Upper lobe of left lung (tissue), 6 donors: ENCODE results near the gene THOC5. TPM values are rescaled to one million over a fixed set of nuclear protein-coding genes. Genes with fewer than 3 reads are reported as not detected.

Experiments
- ATAC-seq, 2 donors: fragments of 200-7000 bp; cut with Tn5 transposase; one replicate each; pipeline ENCODE4 v1.9.1; 2022; ENCODE audit warnings: mild to moderate bottlenecking in 2 of 2, moderate library complexity in 2 of 2; ENCODE audit not compliant: low FRiP score in 2 of 2
- DNase-seq, 2 donors: peaks; one replicate each; pipeline ENCODE4 v3.0.0-alpha.2; 2019 to 2020
- H3K27ac ChIP-seq, 4 donors: fragments of 200-600 bp; sonication (generic); one replicate each; pipeline ENCODE4 v1.5.1; 2016 to 2019
- H3K27me3 ChIP-seq, 4 donors: fragments of 200-600 bp; sonication (generic); one replicate each; pipeline ENCODE4 v1.5.1; 2017 to 2019
- H3K36me3 ChIP-seq, 4 donors: fragments of 200-600 bp; sonication (generic); one replicate each; pipeline ENCODE4 v1.5.1; 2016 to 2019
- H3K4me1 ChIP-seq, 4 donors: fragments of 200-600 bp; sonication (generic); one replicate each; pipeline ENCODE4 v1.5.1; 2018 to 2019
- H3K4me3 ChIP-seq, 4 donors: fragments of 200-600 bp; sonication (generic); one replicate each; pipeline ENCODE4 v1.5.1; 2017 to 2019; ENCODE audit warnings: mild to moderate bottlenecking in 2 of 4, moderate library complexity in 1 of 4
- H3K9me3 ChIP-seq, 4 donors: fragments of 200-600 bp; sonication (generic); one replicate each; pipeline ENCODE4 v1.5.1; 2018 to 2019
- EP300 ChIP-seq, 4 donors: sonication (generic); formaldehyde crosslinking; IDR thresholded peaks; one replicate each; pipeline ENCODE4 v1.5.1; 2017; ENCODE audit warnings: antibody characterized with exemption in 4 of 4, control low read depth in 2 of 4
- POLR2A ChIP-seq, 4 donors: fragments of 450-650 bp; IDR thresholded peaks; one replicate each; pipeline ENCODE4 v1.5.1; 2016 to 2017; ENCODE audit warnings: antibody characterized with exemption in 4 of 4, mild to moderate bottlenecking in 2 of 4
- POLR2AphosphoS5 ChIP-seq, 2 donors: sonication (generic); formaldehyde crosslinking; IDR thresholded peaks; one replicate each; pipeline ENCODE4 v1.5.1; 2017; ENCODE audit warnings: antibody characterized with exemption in 2 of 2
- WGBS, 2 donors: methylation state at CpG; one replicate each; pipeline ENCODE4 v1.1.5; 2017 to 2018; 5-methylcytosine and 5-hydroxymethylcytosine counted together
- total RNA-seq, 6 donors: library from RNA; depleted of rRNA in 4 of 6; stranded (reverse); fragments of >200 nt in 4 of 6; gene quantifications; one replicate each; pipeline versions ENCODE4 v1.1.0 to v1.2.1, GENCODE V29; 2016 to 2021
- TF ChIP-seq, protein P1 (sequence below), 6 experiments: fragments of 450-650 bp in 4 of 6; fragments of 200-600 bp in 2 of 6; sonication (generic) in 2 of 6; IDR thresholded peaks; one replicate each; pipeline ENCODE4 v1.5.1; 2016 to 2019; ENCODE audit warnings: antibody characterized with exemption in 6 of 6
- donor health status: DM: no; HTN: no; CAD: no; lungs with moderate emphysema.
- donor health status: DM: no; HTN: yes; CAD: no; lungs with severe emphysema.

The THOC5 gene
- total RNA-seq, 6 donors from 2014 or later, result 30.1 to 126 (median 57.4) TPM

DNA sequence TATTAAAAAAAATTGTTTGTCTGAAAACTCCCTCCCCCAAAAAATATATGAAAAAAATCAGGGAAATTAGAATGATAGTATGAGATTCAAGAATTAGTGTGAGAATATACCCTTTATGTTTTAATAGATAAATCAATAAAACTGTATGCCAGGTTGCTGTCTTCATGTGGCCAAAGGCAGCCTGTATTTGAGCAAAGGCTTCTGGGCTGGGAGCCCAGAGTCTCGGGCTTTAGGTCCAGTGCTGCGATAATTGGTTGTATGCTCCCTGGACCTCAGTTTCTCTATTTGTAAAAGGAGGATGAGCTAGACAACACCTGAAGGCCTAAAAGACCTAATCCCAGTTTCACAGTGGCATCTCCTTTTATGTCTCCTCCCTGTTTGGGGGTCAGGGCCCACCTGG, 29.8 kb downstream of the THOC5 start:
- no peak for TF ChIP-seq POLR2A (IDR thresholded peaks at IDR 0.05)
- H3K4me3 ChIP-seq, result no peak overlapping the region
- no peaks in the 10 kb centered on the region for H3K27me3 ChIP-seq
- no peaks in the 10 kb centered on the region for H3K9me3 ChIP-seq
- no peak for DNase-seq
- 92 to 100% methylated on average over 2 of the region's 2 CpGs for WGBS, 2 donors
- peaks cover 50 to 100% (median 87%) of the 10 kb centered on the region in 4 donors for H3K36me3 ChIP-seq
- no peak overlapping the region for H3K27ac ChIP-seq
- no peaks in the 10 kb centered on the region for H3K4me1 ChIP-seq
- no peak for ATAC-seq

DNA sequence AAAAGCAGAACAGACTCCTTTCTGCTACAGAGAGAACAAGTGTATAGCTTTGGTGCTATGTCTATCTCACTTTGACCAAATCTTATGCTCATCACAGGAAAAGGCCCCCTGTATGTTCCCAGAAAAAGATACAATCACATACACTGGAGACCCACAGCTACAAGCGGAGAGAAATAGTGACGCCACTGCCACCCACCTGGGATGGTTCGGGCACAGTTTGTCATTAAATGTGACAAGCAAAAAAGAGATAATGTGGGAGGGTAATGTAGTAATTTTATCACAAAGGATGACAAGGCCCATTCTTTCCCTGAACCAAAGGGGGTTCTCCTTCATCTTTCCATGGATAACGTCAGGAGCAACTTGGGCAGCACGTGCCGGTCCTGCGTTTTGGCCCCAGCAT, 32.0 kb downstream of the THOC5 start:
- no peak overlapping the region for H3K4me3 ChIP-seq
- no peak for DNase-seq
- H3K36me3 ChIP-seq, result peaks cover 59 to 100% (median 86%) of the 10 kb centered on the region in 4 donors
- no peaks in the 10 kb centered on the region for H3K9me3 ChIP-seq
- no peak for TF ChIP-seq POLR2A (IDR thresholded peaks at IDR 0.05)
- TF ChIP-seq EP300 (IDR thresholded peaks at IDR 0.05), result no peak
- TF ChIP-seq, protein P1, sequence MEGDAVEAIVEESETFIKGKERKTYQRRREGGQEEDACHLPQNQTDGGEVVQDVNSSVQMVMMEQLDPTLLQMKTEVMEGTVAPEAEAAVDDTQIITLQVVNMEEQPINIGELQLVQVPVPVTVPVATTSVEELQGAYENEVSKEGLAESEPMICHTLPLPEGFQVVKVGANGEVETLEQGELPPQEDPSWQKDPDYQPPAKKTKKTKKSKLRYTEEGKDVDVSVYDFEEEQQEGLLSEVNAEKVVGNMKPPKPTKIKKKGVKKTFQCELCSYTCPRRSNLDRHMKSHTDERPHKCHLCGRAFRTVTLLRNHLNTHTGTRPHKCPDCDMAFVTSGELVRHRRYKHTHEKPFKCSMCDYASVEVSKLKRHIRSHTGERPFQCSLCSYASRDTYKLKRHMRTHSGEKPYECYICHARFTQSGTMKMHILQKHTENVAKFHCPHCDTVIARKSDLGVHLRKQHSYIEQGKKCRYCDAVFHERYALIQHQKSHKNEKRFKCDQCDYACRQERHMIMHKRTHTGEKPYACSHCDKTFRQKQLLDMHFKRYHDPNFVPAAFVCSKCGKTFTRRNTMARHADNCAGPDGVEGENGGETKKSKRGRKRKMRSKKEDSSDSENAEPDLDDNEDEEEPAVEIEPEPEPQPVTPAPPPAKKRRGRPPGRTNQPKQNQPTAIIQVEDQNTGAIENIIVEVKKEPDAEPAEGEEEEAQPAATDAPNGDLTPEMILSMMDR (IDR thresholded peaks at IDR 0.05), result no peak
- TF ChIP-seq POLR2AphosphoS5 (IDR thresholded peaks at IDR 0.05), result no peak
- no peak for ATAC-seq
- no peak overlapping the region for H3K27ac ChIP-seq
- H3K27me3 ChIP-seq, result no peaks in the 10 kb centered on the region
- 95 to 97% methylated on average over 7 of the region's 7 CpGs for WGBS, 2 donors
- H3K4me1 ChIP-seq, result no peaks in the 10 kb centered on the region

DNA sequence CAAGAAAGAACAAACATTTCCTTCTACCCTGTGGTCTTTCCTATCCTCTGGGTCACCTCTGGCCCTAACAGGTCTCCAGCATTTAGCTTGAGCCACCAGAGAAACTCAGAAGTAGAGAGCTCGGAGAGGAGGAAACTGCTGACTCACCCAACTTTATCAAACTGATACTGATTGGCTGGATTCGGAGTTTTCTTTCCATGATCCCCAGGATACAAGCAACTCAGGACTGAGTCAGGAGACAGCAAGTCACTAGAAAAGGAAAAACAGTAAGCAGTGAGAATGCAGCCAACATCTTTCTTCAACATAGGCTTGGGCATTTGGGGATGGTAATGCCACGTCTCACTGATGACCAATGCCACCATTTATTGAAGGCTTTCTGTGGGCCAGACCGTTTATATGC, 32.7 kb downstream of the THOC5 start:
- Histone ChIP-seq H3K4me1 (no peaks in the 10 kb centered on the region), H3K36me3 (peaks cover 63 to 100% (median 87%) of the 10 kb centered on the region in 4 donors), H3K27ac (no peak overlapping the region), H3K4me3 (no peak overlapping the region), H3K27me3 (no peaks in the 10 kb centered on the region), H3K9me3 (no peaks in the 10 kb centered on the region)
- TF ChIP-seq, protein P1 (IDR thresholded peaks at IDR 0.05), result no peak
- no peak for TF ChIP-seq EP300 (IDR thresholded peaks at IDR 0.05)
- no peak for TF ChIP-seq POLR2A (IDR thresholded peaks at IDR 0.05)
- no peak for TF ChIP-seq POLR2AphosphoS5 (IDR thresholded peaks at IDR 0.05)
- WGBS, 2 donors, result 90% methylated on average over 4 of the region's 4 CpGs
- ATAC-seq (no peak), DNase-seq (no peak)

DNA sequence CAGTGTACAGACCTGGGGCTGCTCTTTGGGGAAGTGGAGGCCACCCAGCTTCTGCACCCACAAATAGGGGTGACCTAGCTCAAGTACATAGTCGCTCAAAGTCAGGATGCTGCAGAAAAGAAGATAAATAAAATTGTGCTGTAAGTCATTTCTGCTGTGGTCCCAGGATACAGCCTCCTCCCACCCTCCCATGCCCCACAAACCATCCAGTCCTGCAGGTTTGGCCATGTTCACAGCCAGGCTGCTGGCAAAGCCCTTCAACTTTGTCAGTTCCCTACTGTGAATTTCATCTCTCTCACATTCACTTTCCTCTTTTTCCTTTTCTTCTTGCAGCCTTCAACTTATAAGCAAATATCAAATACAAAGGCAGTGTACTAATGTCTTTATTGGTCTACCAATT, 33.6 kb downstream of the THOC5 start:
- 85 to 100% methylated on average over 1 of the region's 1 CpG for WGBS, 2 donors
- H3K27me3 ChIP-seq, result no peaks in the 10 kb centered on the region
- no peak overlapping the region for H3K27ac ChIP-seq
- no peaks in the 10 kb centered on the region for H3K4me1 ChIP-seq
- H3K9me3 ChIP-seq, result no peaks in the 10 kb centered on the region
- H3K36me3 ChIP-seq, result peaks cover 57 to 100% (median 87%) of the 10 kb centered on the region in 4 donors
- H3K4me3 ChIP-seq, result no peak overlapping the region
- ATAC-seq (no peak), DNase-seq (no peak)
- TF ChIP-seq POLR2AphosphoS5 (IDR thresholded peaks at IDR 0.05) (no peak), EP300 (IDR thresholded peaks at IDR 0.05) (no peak), POLR2A (IDR thresholded peaks at IDR 0.05) (no peak)
- TF ChIP-seq, protein P1 (IDR thresholded peaks at IDR 0.05), result no peak

DNA sequence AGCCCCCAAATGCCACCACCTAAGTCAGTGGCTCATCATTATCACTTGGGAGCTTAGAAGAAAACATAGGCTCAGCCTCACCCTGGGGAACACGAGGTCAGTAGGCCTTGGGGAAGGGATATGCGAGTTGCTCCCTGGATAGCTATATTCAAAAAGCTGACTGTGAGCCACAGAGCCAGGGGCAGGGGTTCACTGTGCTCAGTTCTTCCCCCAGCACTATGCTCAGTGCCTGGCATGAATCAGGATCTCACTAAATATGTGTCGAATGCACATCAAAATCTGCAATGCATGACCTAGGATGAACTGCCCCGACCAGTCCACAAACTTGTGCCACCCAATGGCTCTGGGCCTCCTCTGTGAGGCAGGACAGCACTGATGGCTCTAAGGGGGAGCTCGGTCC, 35.1 kb downstream of the THOC5 start:
- no peaks in the 10 kb centered on the region for H3K4me1 ChIP-seq
- no peak for DNase-seq
- peaks cover 48 to 99% (median 80%) of the 10 kb centered on the region in 4 donors for H3K36me3 ChIP-seq
- no peak for TF ChIP-seq POLR2A (IDR thresholded peaks at IDR 0.05)
- no peak for TF ChIP-seq EP300 (IDR thresholded peaks at IDR 0.05)
- TF ChIP-seq POLR2AphosphoS5 (IDR thresholded peaks at IDR 0.05), result no peak
- TF ChIP-seq, protein P1 (IDR thresholded peaks at IDR 0.05), result no peak
- ATAC-seq, result peak in 1 of 2 donors; percentile 22
- H3K4me3 ChIP-seq, result no peak overlapping the region
- 87 to 88% methylated on average over 2 to 5 of the region's 5 CpGs for WGBS, 2 donors
- H3K27ac ChIP-seq, result no peak overlapping the region
- no peaks in the 10 kb centered on the region for H3K27me3 ChIP-seq
- H3K9me3 ChIP-seq, result no peaks in the 10 kb centered on the region
